ENCODE results near the gene CKMT2. TPM values are rescaled to one million over a fixed set of nuclear protein-coding genes. Genes with fewer than 3 reads are reported as not detected.

CKMT2 gene
- total RNA-seq, 4 donors from 2014 or later, result 2.1 TPM; not detected in 3

- TF ChIP-seq POLR2A (IDR thresholded peaks at IDR 0.05) (no peak), CTCF (IDR thresholded peaks at IDR 0.05) (no peak)
- no peaks in the 10 kb centered on the region for H3K9me3 ChIP-seq
- H3K4me1 ChIP-seq, result peaks cover 0 to 25% (median 0%) of the 10 kb centered on the region in 3 donors
- intact Hi-C loops (cut with DNase I), result no loop called here
- H3K27ac ChIP-seq, result peak overlapping the region in 3 of 4 donors; percentile 41 to 63 (median 57)
- H3K4me3 ChIP-seq, result peak overlapping the region; percentile 5 to 54 (median 32)
- H3K36me3 ChIP-seq, result no peaks in the 10 kb centered on the region
- no peak for DNase-seq
- 73 to 94% methylated on average over 3 to 5 of the region's 12 CpGs for WGBS, 2 donors
- no peaks in the 10 kb centered on the region for H3K27me3 ChIP-seq
These were observed 550 bp upstream of the CKMT2 start for GRCh38 chr5:81232464-81233079.

- H3K36me3 ChIP-seq, result no peaks in the 10 kb centered on the region
- no peak for DNase-seq
- H3K27me3 ChIP-seq, result no peaks in the 10 kb centered on the region
- peaks cover 0 to 25% (median 0%) of the 10 kb centered on the region in 3 donors for H3K4me1 ChIP-seq
- no peaks in the 10 kb centered on the region for H3K9me3 ChIP-seq
- WGBS, 2 donors, result 90 to 94% methylated on average over 6 of the region's 7 CpGs
- intact Hi-C loops (cut with DNase I), result no loop called here
- H3K4me3 ChIP-seq, result no peak overlapping the region
- no peak overlapping the region for H3K27ac ChIP-seq
- TF ChIP-seq POLR2A (IDR thresholded peaks at IDR 0.05) (no peak), CTCF (IDR thresholded peaks at IDR 0.05) (no peak)
These were observed 1.2 kb downstream of the CKMT2 start for GRCh38 chr5:81234299-81234698.

- H3K9me3 ChIP-seq, result no peaks in the 10 kb centered on the region
- H3K27ac ChIP-seq, result peak overlapping the region in 1 of 4 donors; percentile 9
- TF ChIP-seq POLR2A (IDR thresholded peaks at IDR 0.05) (no peak), CTCF (IDR thresholded peaks at IDR 0.05) (no peak)
- H3K4me3 ChIP-seq, result no peak overlapping the region
- H3K36me3 ChIP-seq, result no peaks in the 10 kb centered on the region
- peaks cover 0 to 27% (median 0%) of the 10 kb centered on the region in 3 donors for H3K4me1 ChIP-seq
- no peak for DNase-seq
- no peaks in the 10 kb centered on the region for H3K27me3 ChIP-seq
- intact Hi-C loops (cut with DNase I), result no loop called here
- 64 to 85% methylated on average over 2 of the region's 3 CpGs for WGBS, 2 donors
These were observed 1.7 kb downstream of the CKMT2 start for GRCh38 chr5:81234801-81235200.

- Histone ChIP-seq H3K4me3 (no peak overlapping the region), H3K9me3 (no peaks in the 10 kb centered on the region), H3K4me1 (peaks cover 0 to 30% (median 0%) of the 10 kb centered on the region in 3 donors), H3K27me3 (no peaks in the 10 kb centered on the region), H3K27ac (peak overlapping the region in 1 of 4 donors; percentile 9), H3K36me3 (no peaks in the 10 kb centered on the region)
- DNase-seq, result no peak
- intact Hi-C loops (cut with DNase I), result no loop called here
- WGBS, 2 donors, result 61 to 66% methylated on average over 7 of the region's 10 CpGs
- TF ChIP-seq POLR2A (IDR thresholded peaks at IDR 0.05) (no peak), CTCF (IDR thresholded peaks at IDR 0.05) (no peak)
These were observed 2.4 kb downstream of the CKMT2 start for GRCh38 chr5:81235287-81236072.

GRCh38 chr5:81238460-81238859 is 5.3 kb downstream of the CKMT2 start:
- TF ChIP-seq CTCF (IDR thresholded peaks at IDR 0.05), result no peak
- TF ChIP-seq POLR2A (IDR thresholded peaks at IDR 0.05), result no peak
- no peak overlapping the region for H3K27ac ChIP-seq
- no peak overlapping the region for H3K4me3 ChIP-seq
- DNase-seq, result no peak
- peaks cover 0 to 19% (median 0%) of the 10 kb centered on the region in 3 donors for H3K4me1 ChIP-seq
- H3K27me3 ChIP-seq, result no peaks in the 10 kb centered on the region
- intact Hi-C loops (cut with DNase I), result no loop called here
- H3K9me3 ChIP-seq, result no peaks in the 10 kb centered on the region
- 88 to 97% methylated on average over 4 of the region's 4 CpGs for WGBS, 2 donors
- H3K36me3 ChIP-seq, result no peaks in the 10 kb centered on the region

Data from esophagus squamous epithelium (tissue), 5 donors.